A549 treated with AZD9567 at 1 μM for 4 hours (cell line): ENCODE measurements around the gene CBR1. TPM values are rescaled to one million over a fixed set of nuclear protein-coding genes. Genes with fewer than 3 reads are reported as not detected.

Experiments
- total RNA-seq: library from RNA; stranded (reverse); fragments of 200-300 nt; extraction: Qiagen RNA extraction; gene quantifications from 5 replicates; pipeline ENCODE4 v1.2.3, GENCODE V29; 2022; ENCODE audit not compliant: insufficient read depth

The CBR1 gene
- total RNA-seq = 144 to 169 TPM (median 162 TPM) in 5 replicates

GRCh38 chr21:36069713-36070583 lies at the start of gene CBR1:
CBR1 (plus strand) TSS chr21:36070024; CDS start chr21:36070116, 92 bp downstream.

DNA sequence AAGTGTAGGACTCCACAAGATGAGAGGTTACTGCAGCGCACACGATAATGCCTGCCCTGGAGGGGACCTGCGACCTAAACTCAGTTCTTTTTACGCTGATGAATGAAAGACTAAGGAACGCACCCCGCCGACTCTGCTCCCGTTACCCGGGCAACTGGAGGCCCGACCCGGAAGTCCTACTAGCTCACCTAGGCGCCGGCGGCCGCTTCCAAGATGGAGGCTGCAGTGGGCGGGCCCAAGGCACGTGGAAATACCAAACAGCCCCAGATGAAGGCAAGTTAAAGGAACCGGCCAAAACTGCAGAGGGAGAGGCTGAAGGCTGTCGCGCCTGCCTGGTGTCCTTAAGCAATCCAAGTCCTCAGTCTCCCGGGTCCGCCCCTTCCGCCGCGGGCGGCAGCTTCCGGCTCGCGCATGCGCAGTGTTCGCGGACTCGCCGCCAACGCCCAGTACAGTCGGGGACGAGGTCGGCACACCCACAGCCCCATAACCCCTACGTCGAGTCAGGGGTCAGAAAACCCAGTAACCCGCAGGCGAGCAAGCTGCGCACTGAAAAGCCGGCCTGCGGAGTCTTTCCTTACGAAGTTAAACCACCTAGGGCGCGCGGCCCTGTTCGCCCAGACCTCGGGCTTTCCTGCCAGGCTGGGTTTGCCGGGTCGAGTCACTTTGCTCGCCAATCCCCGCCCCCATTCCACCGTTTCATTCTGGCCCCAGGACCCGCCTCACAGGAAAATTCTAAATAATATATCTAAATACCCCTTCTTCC lies 9.5 kb upstream of the CBR1 start, which contains the start of gene SETD4:
Gene SETD4 (minus strand): TSS at position 368 of the 763 bp plus-strand sequence. CDS start 1,638 bp downstream, outside the sequence.

Other genes with a start within 250 kb of the CBR1 start
- 8.8 to 14.2 TPM (median 10.2 TPM) in 5 replicates for gene SETD4, start 9.5 kb upstream of the CBR1 start, total RNA-seq
- 5.0 to 13.6 TPM (median 11.8 TPM) in 5 replicates for gene CBR3, start 65.1 kb downstream of the CBR1 start, total RNA-seq
- 2.4 to 6.3 TPM (median 4.6 TPM) in 5 replicates for gene DOP1B, start 86.8 kb downstream of the CBR1 start, total RNA-seq